Bronchial epithelial cell (primary cell): ENCODE results near the gene PRKD2. TPM values are rescaled to one million over a fixed set of nuclear protein-coding genes. Genes with fewer than 3 reads are reported as not detected.
"Not testable (repeated sequence)": the region's sequence is repeated elsewhere in the genome, so short reads cannot be mapped to it uniquely, and the experiment has no call there.

Experiments
- DNase-seq: peaks from one replicate; pipeline ENCODE4 v3.0.0-alpha.2; 2010; ENCODE audit warnings: low read depth
- FAIRE-seq: peaks from 2 replicates; lab custom pipeline; 2011; peaks lifted over from hg19 to GRCh38; lab: Jason Lieb, UNC
- H3K27me3 ChIP-seq: 2 replicates; pipeline ENCODE4 v1.5.1; 2011; ENCODE audit warnings: low read length; ENCODE audit not compliant: control insufficient read depth, insufficient read depth
- H3K36me3 ChIP-seq: 2 replicates; pipeline ENCODE4 v1.5.1; 2011; ENCODE audit warnings: low read length; ENCODE audit not compliant: control insufficient read depth, insufficient read depth
- H3K4me3 ChIP-seq: 2 replicates; pipeline ENCODE4 v1.5.1; 2011; ENCODE audit warnings: mild to moderate bottlenecking, low read depth, low read length, control low read depth
- total RNA-seq: library from RNA; depleted of rRNA; stranded (reverse); fragments of >200 nt; gene quantifications from 2 replicates; pipeline ENCODE4 v1.2.1, GENCODE V29; 2014
- TF ChIP-seq, protein P1 (sequence below): IDR thresholded peaks from 2 replicates; pipeline ENCODE4 v1.5.1; 2011; ENCODE audit warnings: mild to moderate bottlenecking, moderate library complexity, low read length, control low read depth, inconsistent platforms; ENCODE audit not compliant: insufficient read depth, severe bottlenecking

Gene PRKD2
- total RNA-seq, 1 donor from 2014 or later = 24.5 TPM

GRCh38 chr19:46633130-46633529 is 83.8 kb downstream of the PRKD2 start:
- H3K27me3 ChIP-seq = peaks cover 8% of the 10 kb centered on the region
- H3K36me3 ChIP-seq = no peaks in the 10 kb centered on the region
- H3K4me3 ChIP-seq = no peak overlapping the region
- TF ChIP-seq, protein P1, sequence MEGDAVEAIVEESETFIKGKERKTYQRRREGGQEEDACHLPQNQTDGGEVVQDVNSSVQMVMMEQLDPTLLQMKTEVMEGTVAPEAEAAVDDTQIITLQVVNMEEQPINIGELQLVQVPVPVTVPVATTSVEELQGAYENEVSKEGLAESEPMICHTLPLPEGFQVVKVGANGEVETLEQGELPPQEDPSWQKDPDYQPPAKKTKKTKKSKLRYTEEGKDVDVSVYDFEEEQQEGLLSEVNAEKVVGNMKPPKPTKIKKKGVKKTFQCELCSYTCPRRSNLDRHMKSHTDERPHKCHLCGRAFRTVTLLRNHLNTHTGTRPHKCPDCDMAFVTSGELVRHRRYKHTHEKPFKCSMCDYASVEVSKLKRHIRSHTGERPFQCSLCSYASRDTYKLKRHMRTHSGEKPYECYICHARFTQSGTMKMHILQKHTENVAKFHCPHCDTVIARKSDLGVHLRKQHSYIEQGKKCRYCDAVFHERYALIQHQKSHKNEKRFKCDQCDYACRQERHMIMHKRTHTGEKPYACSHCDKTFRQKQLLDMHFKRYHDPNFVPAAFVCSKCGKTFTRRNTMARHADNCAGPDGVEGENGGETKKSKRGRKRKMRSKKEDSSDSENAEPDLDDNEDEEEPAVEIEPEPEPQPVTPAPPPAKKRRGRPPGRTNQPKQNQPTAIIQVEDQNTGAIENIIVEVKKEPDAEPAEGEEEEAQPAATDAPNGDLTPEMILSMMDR = no peak
- no peak for DNase-seq
- FAIRE-seq = no peak

- TF ChIP-seq, protein P1 = no peak
- FAIRE-seq = no peak
Measured at GRCh38 chr19:46631481-46631880, 85.4 kb downstream of the PRKD2 start.

DNA sequence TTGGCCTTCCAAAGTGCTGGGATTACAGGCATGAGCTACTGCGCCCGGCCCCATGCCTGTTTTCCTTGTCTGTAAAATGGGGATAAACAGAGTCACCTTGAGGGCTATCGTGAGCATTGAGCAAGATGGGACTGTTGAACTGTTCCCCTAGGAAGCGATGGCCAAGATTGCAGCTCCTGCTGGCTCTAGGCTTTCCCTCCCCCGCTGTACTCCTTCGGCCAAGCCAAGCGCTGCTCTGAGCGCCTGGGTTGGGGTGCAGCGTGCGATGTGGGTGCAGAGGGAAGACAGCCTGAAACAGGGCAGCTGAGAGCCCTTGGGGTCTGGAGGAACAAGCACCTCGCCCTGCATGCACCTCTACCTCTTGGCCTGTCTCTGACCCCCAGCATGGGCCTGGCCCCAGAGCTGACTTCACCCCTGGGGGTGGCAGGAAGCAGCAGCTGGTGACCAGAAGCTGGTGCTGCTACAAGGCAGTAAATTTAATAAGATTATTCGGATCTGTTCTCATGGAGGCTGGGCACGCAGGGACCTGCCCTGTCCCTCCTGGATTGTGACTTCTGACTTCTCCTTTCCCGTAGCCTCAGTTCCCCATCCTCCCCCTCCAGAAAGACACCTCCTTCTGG is 86.2 kb downstream of the PRKD2 start:
- FAIRE-seq (no peak), DNase-seq (no peak)
- Histone ChIP-seq H3K36me3 (no peaks in the 10 kb centered on the region), H3K27me3 (peaks cover 3% of the 10 kb centered on the region), H3K4me3 (no peak overlapping the region)
- TF ChIP-seq, protein P1 = no peak

More at GRCh38 chr19:46631481-46631880, 85.4 kb downstream of the PRKD2 start:
- Histone ChIP-seq H3K27me3 (peaks cover 8% of the 10 kb centered on the region), H3K36me3 (no peaks in the 10 kb centered on the region), H3K4me3 (no peak overlapping the region)
- DNase-seq = no peak

DNA sequence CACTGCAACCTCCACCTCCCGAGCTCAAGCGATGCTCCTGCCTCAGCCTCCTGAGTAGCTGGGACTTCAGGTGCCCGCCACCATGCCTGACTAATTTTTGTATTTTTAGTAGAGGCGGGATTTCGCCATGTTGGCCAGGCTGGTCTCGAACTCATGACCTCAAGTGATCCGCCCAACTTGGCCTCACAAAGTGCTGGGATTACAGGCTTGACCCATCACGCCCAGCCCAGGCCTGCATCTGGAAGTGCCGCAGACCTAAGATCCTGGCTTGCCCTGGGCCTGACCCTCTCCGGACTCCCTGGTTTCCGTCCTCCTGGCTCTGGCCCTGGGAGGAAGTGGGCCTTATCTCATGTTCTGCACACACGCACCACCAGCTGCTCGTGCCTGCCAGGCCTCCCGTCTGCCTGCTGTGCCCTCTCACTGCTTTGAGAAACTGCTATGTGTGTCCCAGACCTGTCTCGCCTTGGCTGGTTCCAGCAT is 87.3 kb downstream of the PRKD2 start:
- H3K27me3 ChIP-seq = no peaks in the 10 kb centered on the region
- TF ChIP-seq, protein P1 = no peak
- no peak for FAIRE-seq
- no peak overlapping the region for H3K4me3 ChIP-seq
- no peaks in the 10 kb centered on the region for H3K36me3 ChIP-seq
- no peak for DNase-seq

GRCh38 chr19:46628970-46629369 is 87.9 kb downstream of the PRKD2 start:
- not testable (repeated sequence) for H3K4me3 ChIP-seq, H3K36me3 ChIP-seq, FAIRE-seq, DNase-seq, H3K27me3 ChIP-seq

DNA sequence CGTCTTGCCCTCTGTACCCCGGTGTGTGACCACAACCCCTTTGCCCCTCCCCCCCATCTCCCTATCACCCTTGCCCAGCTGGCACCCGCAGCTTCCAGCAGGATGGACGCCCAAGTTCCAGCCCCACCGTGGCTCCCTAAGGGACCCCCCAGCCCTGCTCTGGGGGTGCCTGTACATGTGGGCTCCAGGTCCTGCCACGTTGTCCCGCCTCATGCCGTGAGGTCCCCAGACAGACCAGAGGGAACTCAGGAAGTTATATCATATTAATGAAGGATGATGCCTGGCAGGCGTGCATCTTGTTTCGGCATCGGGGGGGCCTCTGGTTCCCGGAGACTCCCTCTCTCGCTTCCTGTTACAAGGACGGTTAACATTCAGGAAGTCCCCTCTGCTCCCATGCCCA is 90.5 kb downstream of the PRKD2 start:
- H3K4me3 ChIP-seq = no peak overlapping the region
- TF ChIP-seq, protein P1 = no peak
- DNase-seq (no peak), FAIRE-seq (no peak)
- no peaks in the 10 kb centered on the region for H3K27me3 ChIP-seq
- no peaks in the 10 kb centered on the region for H3K36me3 ChIP-seq
